H4 (cell line): ENCODE data around the gene KRT20. TPM values are rescaled to one million over a fixed set of nuclear protein-coding genes. Genes with fewer than 3 reads are reported as not detected.
"Not testable (repeated sequence)": the region's sequence is repeated elsewhere in the genome, so short reads cannot be mapped to it uniquely, and the experiment has no call there.

Source experiments
- DNase-seq: peaks from one replicate; pipeline ENCODE4 v3.0.0-alpha.2; 2015; ENCODE audit warnings: low spot score
- total RNA-seq: library from RNA; depleted of rRNA; stranded (reverse); fragments of >200 nt; shearing (Covaris generic); gene quantifications from 2 replicates; pipeline ENCODE4 v1.2.3, GENCODE V29; 2014

Gene KRT20
- total RNA-seq, 1 experiment from 2014 or later: not detected

DNA sequence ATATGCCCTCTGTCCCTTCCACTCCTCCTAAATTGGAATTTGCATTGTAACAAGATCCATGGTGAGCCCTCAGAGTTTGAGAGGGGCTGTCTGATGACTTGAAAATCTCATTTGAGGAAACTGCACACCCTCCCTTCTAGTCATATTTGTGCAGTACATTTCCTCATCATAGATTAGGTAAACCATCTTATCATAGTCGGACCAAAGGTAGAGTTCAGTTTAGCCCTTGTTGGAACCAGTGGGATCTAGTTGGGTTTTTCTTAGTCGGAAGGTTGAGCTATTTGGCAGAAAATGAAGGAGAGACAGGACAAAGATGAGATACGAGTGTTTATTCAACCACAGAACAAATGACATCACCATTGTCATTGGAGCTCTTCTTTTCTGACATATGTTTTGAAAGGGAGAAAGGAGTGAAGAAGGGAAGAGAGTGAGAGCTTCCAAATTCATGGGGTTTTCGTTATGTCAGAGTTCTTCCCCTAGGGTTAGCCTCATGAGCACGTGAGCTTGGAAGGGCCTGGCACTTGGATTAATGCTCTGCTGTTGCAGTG, 15.8 kb upstream of the KRT20 start:
- DNase-seq: no peak

DNA sequence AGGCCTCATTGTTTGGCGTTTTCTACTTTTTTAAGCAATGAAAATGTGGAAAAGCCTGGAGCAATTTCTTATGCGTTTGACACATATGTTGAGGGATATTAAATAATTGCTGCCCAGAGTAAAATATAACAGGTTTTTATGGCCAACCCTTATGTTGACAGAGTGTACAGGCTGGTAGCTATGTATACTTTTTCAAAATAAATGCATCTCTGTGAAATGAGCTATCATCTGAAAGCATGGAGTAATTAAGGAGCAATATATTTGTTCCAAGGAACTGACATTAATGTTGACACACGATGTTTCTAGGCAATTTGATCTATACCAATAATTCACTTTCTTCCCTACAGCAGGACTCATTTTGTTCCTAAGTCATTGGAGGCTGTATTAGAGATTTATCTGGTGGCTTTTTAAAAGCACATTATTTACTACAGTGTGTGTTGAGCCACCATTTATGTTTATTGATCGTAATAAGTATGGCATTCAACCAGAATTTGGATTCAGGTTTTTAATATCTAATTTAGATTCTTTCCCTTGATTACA, 11.9 kb upstream of the KRT20 start:
- DNase-seq: no peak

DNA sequence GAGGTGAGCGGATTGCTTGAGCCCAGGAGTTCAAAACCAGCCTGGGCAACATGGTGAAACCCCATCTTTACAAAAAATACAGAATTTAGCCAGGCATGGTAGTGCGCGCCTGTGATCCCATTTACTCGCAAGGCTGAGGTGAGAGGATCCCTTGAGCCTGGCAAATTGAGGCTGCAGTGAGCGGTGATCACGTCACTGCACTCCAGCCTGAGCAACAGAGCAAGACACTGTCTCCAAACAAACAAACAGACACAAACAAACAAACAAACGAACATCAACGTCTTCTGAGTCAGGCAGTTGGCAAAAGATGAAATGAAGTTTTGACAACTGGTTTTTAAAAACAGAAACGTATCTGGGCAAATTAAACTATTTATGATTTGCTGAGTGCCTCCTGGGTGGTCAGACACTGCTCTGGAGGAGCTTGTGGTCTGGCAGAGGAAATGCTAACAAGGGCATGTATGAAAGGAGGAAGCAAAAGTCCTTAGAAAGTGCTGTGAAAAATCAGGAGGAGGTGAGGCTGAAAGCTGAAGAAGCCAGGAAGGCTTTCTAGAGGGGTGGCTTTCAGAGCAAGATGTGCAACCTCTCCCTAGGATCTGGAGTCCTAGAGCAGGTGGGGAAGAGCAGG, 10.2 kb upstream of the KRT20 start:
- peak; percentile 16 for DNase-seq

DNA sequence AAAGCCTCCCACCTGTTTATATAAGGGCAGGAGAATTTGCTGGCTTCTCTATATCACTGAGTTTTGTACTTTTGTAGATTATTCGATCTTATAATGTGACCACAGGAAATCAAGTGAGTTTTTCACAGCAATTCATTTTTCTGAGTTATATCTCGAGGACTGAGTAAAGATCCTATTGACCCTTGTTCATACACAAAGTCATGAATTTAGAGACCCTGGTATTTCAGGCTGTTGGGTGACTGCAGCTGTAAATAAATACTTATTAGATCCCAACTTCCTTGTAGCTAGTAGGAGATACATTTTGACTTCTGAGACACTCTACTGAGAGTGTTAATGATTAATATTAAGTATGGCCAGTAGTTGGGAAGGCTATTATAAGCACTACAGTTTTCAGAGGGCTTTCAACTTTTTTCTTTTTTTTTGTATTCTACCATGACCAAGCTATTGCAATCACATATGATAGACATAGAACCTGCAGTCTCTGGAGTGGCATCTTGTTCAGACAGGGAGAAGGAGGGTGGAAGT, 3.2 kb upstream of the KRT20 start:
- no peak for DNase-seq

DNA sequence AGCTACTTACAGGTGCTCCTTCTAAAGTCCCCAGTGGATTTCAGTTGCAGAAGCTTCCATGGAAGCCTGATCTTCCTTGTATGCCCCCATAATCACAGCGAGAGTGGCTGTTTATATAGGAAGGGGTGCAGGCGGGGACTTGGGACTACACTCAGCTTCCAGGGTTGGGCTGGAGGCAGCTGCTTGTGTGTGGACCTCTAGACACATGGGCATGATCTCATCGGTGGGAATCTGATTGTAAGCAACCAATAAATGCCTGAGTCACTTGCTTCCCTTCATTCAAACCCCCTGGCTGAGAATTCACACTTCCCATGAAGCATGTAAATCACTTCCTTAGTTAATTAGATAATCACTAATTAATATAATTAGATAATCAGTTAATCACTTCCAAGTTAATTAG, 1.0 kb upstream of the KRT20 start:
- peak; percentile 34 for DNase-seq

DNA sequence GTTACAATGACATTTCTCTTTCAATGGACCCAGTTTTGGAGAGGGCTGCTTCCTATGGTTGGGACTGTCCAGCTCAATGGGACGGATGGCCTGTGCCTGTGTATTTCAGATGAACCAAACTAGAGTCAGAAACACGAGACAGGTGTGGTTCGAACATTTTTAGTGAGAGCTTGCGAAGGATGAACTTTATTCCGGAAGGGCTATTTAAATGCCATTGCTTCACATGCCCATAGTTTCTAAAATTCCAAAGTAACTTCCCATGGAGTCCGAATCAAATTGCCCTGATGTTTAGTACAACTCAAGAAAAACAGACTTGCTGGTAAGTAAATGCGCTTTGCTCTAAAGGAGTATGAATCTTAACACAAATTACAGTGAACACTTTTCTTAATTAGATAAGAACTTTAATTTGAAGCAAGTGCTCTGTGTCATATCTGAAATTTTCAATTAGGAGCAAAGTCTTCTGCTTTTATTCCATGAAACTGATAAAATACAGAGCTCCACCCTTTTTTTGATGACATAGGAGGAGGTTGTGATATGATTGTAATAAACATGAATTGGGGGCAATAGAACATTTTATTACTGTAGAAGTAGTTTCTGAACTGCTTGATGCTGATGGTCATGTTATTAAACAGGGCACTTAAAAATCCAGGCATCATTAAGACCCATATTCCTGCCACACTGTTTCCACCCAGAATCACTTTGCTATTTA, 1.3 kb downstream of the KRT20 start:
- no peak for DNase-seq

DNA sequence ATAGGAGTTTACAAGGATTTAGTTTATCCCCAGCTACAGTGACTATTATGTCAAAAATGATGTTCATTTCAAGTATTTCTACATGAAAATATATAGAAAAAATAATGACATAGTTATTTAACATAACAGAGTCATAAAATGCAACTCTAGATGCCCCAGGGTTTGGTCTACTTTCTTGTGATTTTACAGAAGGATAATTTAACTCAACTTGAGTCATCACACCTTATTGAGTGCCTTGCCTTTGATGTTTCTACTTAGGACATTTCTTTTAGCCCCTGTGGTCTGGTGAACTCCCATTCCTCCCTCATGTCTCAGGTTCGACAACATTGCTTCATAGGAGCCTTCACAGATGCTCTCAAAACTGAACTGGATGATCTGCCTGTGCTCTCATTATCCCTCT, 2.0 kb downstream of the KRT20 start:
- no peak for DNase-seq

DNA sequence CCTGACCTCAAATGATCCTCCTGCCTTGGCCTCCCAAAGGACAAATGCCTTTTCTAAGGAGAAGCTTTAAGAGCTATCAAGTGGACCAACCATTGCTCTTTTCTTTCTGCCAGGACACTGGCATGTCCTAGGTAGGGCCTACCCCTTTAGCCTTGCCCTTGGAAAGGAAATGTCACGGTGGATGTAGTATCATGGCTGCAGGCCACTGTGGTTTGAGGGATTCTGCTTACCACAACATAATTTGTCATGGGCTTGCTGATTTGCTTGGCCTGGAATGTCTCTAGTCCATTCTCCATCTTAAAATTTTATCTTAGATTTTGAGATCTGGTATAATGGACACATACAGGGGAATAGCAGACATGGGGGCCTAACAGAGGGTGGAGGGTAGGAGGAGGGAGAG, 6.0 kb downstream of the KRT20 start:
- DNase-seq: no peak

DNA sequence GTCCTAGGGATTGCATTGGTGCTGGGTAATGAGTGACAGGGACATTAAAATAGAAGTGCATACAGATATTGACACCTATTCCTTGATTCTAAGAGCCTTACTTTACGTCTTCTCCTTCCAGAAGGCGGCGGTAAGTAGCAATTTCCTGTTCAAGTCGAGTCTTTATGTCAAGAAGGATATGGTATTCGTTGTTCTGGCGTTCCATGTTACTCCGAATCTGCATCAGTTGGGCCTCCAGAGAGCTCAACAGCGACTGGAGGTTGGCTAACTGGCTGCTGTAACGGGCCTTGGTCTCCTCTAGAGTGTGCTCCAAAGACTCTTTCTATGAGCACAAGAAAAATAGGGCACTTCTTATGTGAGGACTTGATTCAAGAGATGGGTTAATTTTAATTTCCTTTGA, 7.0 kb downstream of the KRT20 start:
- no peak for DNase-seq

DNA sequence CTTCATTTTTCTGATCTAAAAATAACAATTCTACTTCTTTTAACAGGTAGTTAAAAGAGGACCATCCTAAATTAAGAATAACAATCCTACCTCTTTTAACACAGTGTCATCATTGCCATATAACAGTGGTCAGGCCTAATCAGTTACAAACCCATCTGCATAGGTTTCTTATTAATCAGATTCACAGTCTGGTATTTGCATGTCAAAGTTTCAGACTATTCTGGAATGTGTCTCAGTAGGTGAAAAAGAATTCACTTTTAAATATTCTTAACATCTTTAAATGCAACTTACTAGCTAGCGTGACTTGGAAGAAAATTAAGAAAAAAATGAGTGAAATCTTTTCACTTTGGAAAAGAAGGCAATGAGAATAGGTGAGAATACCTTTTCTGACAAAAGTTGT, 11.2 kb downstream of the KRT20 start:
- no peak for DNase-seq

DNA sequence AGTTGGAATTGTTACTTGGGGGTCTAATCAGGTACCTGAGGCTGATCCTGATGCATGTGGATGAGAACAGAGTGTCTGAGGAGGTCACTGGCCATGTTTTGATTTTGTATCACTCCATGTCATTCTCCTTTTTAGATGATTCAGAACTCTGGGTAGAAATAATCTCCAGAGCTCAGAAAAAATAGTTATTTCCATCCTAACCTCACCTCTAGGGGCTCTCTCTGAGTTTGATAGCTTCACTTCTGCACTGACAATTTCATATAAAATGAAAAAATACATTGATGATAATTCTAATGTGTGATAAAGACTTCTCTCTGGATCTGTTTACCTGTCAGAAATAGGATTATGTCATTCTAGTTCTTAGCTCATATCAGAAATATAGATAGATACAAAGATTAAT, 11.8 kb downstream of the KRT20 start:
- DNase-seq: no peak

DNA sequence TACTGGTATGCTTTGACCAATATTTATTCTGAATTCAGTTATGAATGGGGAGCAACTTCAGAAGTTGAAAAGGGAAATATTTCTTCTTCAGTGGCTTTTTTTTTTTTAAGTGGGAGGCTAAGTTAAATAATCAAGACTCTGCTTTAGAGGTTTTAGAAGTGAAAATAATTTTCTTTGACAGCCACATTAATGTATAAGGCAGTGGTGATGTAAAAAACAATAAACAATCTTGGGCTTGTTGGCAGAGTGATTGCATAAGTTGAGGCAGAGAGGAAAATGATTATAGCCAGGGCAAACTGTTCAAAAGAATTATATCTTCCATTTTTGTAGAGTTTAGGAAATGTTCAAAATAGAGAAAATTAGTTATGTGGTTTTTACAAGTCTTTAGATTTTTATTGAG, 12.6 kb downstream of the KRT20 start:
- DNase-seq: no peak

DNA sequence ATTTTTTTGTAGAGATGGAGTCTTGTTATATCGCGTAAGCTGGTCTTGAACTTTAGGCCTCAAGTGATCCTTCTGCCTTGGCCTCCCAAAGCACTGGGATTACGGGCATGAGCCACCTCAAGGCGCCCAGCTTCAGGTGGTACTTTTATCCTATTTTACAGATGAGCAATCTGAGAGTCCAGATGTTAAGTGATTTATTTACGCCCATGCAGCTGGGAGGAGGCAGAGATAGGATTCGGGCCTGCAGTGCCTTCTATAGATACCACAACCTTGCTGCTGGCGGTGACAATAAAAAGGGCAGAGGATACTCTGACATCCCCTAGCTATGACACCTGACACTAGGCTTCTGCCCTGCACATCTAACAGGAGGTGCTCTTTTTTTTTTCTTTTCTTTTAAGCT, 13.7 kb downstream of the KRT20 start:
- no peak for DNase-seq

DNA sequence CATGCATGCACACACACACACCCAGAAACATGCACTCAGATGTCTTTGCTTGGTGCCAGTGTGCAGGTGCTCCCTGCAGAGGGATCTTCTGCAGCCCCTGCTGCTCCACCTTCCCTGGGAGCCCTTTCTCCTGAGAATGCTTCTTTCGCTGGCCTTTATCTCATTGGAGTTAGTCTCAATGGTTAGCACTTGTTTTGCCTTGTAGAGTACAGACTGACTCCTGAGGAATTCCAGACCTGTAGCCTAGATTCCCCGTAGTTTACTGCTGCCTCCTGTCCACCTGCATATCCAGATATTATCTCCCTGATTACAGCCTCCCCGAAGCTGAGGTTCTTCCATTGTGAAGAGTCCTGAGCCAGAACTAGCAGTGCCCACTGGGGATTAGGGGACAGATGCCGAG, 14.9 kb downstream of the KRT20 start:
- no peak for DNase-seq

DNA sequence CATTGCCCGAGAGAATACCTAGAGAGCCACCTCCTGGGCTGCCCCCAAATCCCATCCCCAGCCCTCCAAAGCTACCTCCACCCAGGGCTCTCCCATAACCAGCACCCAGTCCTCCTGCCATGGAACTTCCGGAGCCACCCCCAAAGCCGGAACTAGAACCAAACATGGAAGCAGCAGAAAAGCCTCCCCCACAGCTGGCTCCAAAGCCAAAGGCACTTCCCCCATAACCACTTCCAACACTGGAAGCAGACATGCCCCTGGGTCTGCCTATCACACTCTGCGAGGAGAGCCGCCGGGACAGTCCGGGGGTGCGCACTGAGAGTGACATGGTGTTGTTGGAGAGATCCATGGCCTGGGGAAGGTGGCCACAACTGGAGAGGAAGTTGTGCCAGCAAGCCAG, 18.2 kb downstream of the KRT20 start, which contains the start of gene KRT12:
TSS of gene KRT12 (minus strand) at position 386 of the 400 bp plus-strand sequence. CDS start at position 349, 37 bp downstream.
- DNase-seq: no peak

DNA sequence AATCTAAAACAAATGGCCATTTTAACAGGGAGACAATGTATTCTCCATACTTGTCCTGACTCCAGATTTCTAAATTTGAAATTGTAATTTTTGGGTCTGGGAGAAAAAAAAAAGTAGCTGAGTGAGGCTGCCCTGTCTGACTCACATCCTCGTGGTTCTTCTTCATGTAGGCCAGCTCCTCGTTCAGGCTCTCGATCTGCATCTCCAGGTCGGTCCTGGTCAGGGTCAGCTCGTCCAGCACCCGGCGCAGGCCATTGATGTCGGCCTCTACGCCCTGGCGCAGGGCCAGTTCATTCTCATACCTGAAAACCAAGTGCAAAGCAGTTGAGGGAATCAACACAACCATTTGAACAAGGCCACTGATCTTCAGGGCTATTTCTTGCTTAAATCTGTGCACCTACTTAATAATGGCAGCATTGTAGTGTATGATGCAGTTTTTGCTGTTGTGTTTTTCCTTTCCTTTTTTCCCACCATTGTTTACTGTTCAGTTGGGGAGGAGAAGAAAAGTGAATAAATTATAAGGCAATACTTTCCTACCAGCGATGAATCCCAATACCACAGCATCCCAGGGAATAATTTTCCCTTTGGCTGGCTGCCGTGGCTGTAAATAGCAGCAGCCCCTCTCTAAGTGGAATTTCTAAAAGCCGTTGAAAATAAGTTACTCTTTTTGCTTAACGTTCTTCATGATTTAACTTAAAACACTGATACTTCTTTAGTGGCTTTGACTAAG, 20.2 kb downstream of the KRT20 start:
- DNase-seq: no peak

DNA sequence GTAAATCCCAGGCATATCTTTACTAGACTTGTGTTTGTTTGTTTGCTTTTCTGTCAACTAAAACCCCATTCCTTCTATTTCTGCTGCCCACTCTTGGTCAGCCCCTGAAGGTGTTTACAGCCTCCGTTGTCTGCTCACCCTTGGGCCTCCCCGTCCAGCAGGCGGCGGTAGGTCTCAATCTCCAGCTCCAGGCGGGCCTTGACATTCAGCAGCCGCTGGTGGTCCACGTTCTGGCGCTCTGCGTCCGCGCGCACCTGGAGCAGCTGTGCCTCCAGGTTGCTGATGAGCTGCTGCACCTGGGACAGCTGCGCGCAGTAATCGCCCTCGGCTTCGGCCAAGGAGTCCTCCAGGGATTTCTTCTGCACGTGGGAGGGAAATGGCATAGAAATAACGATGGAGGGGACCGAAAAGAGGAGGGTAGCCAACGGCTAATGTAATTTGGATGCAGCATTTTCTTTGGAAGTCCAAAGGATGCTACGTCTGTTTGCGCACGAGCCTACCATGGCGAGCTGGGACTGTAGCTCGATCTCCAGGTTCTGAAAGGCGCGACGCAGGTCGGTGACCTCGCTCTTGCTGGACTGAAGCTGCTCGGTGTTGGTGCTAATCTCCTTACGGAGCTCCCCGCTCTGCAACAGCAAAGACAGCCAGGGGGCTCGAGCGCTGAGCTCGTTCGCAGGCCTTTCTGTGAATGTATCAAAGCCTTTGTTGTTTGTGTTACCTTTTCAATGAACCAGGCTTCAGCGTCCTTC, 21.9 kb downstream of the KRT20 start:
- DNase-seq: no peak

DNA sequence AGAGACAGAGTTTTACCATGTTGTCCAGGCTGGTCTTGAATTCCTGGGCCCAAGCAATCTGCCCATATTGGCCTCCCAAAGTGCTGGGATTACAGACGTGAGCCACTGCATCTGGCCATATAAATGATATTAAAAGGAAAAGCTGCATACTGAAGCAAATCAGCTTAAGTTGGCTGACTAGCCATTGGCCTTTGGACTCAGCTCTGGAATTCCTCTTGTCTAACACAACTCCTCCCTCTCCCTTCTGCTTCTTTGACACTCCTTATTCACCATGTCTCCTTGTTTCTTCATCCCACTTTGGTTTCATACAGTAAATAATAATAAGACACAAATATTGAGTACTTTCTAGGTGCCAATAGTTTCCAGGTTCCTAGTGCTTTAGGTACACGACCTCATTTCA, 25.5 kb downstream of the KRT20 start:
- DNase-seq: no peak

DNA sequence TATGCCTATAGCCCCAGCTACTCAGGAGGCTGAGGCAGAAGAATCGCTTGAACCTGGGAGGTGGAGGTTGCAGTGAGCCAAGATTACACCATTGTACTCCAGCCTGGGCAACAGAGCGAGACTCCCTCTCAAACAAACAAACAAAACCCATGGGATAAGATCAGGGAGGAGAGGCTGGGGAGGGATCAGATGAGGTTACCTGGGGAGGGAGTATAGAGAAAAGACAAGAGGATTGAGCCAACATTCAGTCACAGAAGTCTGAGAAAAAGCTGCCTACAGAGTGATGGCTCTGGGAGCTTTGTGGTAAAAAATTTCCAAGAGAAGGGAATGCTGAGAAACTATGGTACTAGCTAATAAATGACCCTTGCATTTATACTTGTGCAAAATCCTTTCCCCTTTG, 26.4 kb downstream of the KRT20 start:
- DNase-seq: not testable (repeated sequence)

DNA sequence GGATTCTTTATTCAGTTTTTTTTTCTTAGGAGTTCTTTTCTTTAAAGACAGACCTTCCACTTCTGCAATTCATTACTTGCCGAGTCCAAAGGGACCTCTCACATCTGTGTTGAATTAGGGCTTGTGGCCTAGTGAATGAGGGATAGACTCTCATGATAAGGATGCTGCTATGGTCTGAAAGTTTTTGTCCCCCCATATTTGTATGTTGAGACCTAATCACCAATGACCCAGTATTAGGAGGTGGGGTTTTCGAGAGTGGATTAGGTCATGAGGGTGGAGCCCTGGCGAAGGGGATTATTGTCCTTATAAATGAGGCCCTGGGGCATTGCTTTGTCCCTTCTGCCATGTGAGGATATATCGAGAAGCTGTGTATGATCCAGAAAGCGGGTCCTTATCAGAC, 27.5 kb downstream of the KRT20 start:
- DNase-seq: no peak

DNA sequence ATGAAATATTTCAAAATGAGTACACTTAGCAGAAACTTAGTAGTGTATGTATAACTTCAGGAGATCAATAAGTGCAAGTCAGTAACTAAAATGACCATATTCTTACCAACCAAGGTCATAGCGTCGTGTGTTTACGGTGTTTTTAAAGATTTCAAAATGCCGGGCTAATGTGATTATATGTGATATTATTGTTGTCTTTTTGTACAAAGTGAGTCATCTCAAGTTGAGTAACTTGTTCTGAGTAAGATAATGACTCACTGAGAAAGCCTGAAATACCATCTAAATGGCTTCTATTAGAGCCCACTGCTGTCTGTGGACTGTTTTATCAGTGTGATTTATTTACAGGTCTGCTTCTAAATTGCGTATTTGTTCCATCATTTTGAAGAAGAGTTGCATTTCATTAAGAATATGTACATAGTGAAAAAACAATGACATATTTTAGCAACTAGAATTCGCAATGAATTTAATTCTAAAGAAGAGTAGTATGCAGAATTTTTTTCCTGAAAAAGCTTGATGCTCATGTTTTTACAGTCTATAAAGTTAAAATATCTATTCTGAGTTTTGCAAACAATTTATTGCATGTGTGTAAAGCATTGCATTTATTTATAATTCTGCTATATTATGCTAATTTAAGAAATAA, 30.7 kb downstream of the KRT20 start:
- DNase-seq: peak; percentile 74
